ENCODE measurements around the gene MGAT4B. TPM values are rescaled to one million over a fixed set of nuclear protein-coding genes. Genes with fewer than 3 reads are reported as not detected.

Gene MGAT4B
- polyA plus RNA-seq, 2 of the 4 experiments (the other 2 are of a cell fraction), result 57.4 to 166 TPM

DNA sequence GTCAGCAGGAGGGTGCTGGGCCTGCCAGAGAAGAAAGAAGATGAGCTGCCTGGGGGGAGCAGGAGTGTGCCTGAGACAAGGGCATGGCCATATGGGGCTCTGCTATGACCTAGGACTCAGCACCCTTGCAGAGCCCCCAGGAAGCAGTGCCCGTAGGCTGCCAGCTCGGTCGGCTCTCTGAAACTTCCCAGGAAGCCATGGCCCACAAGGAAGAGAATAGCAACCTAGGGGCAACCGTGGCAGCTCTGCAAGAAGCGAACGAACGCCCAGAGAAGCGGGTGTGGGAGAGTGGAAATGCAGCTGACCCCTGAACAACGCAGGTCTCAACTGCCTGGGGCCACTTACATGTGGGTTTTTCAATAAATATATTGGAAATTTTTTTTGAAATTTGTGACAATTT lies 23.5 kb downstream of the MGAT4B start:
- H3K4me3 ChIP-seq, result no peak overlapping the region
- TF ChIP-seq ZNF302 (CRISPR knock-in tag; IDR thresholded peaks at IDR 0.05), result no peak
- no peak for TF ChIP-seq NFE2L2 (conservative IDR thresholded peaks at IDR 0.05; ENCODE audit: low read length)
- TF ChIP-seq JUN (IDR thresholded peaks at IDR 0.05), result no peak
- TF ChIP-seq RCOR1 (IDR thresholded peaks at IDR 0.05; ENCODE audit: low read depth, low read length), result no peak
- TF ChIP-seq CHD2 (IDR thresholded peaks at IDR 0.05; ENCODE audit: low read length, partially characterized antibody), result no peak
- no peak for TF ChIP-seq CBX8 (IDR thresholded peaks at IDR 0.05)
- no peak for TF ChIP-seq HES2 (IDR thresholded peaks at IDR 0.05)
- TF ChIP-seq SREBF2 (IDR thresholded peaks at IDR 0.05), result no peak
- TF ChIP-seq MAFK (IDR thresholded peaks at IDR 0.05; ENCODE audit: partially characterized antibody), result no peak
- no peak for TF ChIP-seq HEYL (CRISPR knock-in tag; IDR thresholded peaks at IDR 0.05)
- TF ChIP-seq EHMT2 (IDR thresholded peaks at IDR 0.05; ENCODE audit: low read depth), result no peak
- TF ChIP-seq BCL3 (IDR thresholded peaks at IDR 0.05), result no peak
- ATAC-seq (no peak; a peak in 1 of 6 replicates), FAIRE-seq (no peak), DNase-seq (ENCODE audit: low read depth in 1 of 2, low spot score in 1 of 2) (no peak)
- H3K9me3 ChIP-seq, result no peaks in the 10 kb centered on the region
- ChIA-PET POLR2A (interaction anchor here (0.7 kb wide), 1 partner anchor 13 kb away, joined by 3 read pairs; no protein-coding TSS in a partner anchor), CTCF (interaction anchor here (0.7 to 9.3 kb wide), 5 partner anchors 13 to 225 kb away, joined by 3 to 68 read pairs (median 10); partner anchors contain the start of gene LTC4S)
- no peaks in the 10 kb centered on the region for H3K4me1 ChIP-seq
- no peak overlapping the region for H3K27ac ChIP-seq
- no peak overlapping the region for H3K4me2 ChIP-seq
- WGBS (ENCODE audit: missing lambda C conversion rate), result 94% methylated on average over 9 of the region's 9 CpGs

DNA sequence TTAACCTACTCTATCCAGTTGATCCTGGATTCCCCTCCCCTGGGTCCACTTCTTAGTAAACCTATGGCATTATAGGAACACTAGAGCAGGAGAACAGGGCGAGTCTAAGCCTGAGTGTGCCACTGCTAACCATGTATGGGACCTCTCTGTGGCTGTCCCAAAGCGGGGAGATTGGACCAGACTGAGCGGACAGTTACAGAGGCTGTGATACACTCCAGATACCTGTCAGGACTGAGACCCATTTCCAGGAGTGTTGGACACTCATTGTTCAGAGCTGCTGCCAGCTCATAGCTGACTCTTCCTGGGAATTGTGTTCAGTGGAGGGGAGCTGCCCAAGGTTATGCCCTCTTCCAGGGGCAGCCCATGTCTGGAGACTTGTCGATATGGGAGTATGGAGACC lies 24.8 kb downstream of the MGAT4B start:
- ATAC-seq (no peak), DNase-seq (ENCODE audit: low read depth in 1 of 2, low spot score in 1 of 2) (no peak), FAIRE-seq (no peak)
- WGBS (ENCODE audit: missing lambda C conversion rate), result 91% methylated on average over 4 of the region's 4 CpGs
- H3K4me1 ChIP-seq, result no peaks in the 10 kb centered on the region
- ChIA-PET CTCF (interaction anchor here (1.0 to 9.3 kb wide), 6 partner anchors 11 to 22 kb away, joined by 3 to 68 read pairs (median 3); partner anchors contain the start of gene LTC4S), POLR2A (no interaction called here)
- H3K9me3 ChIP-seq, result no peaks in the 10 kb centered on the region
- TF ChIP-seq NR3C1 (IDR thresholded peaks at IDR 0.05) (no peak), ZSCAN20 (CRISPR knock-in tag; IDR thresholded peaks at IDR 0.05) (no peak), RARB (CRISPR knock-in tag; IDR thresholded peaks at IDR 0.05) (no peak), HOXB13 (CRISPR knock-in tag; IDR thresholded peaks at IDR 0.05; ENCODE audit: low read depth) (no peak)
- no peak overlapping the region for H3K27ac ChIP-seq
- H3K4me2 ChIP-seq, result no peak overlapping the region
- H3K4me3 ChIP-seq, result no peak overlapping the region

GRCh38 chr5:179780362-179780761 lies 26.3 kb downstream of the MGAT4B start:
- WGBS (ENCODE audit: missing lambda C conversion rate), result 91% methylated on average over 7 of the region's 7 CpGs
- Histone ChIP-seq H3K27ac (no peak overlapping the region), H3K9me3 (no peaks in the 10 kb centered on the region), H3K4me1 (no peaks in the 10 kb centered on the region), H3K4me3 (no peak overlapping the region), H3K4me2 (no peak overlapping the region)
- CTCF ChIA-PET, result interaction anchor here (0.8 to 9.3 kb wide), 6 partner anchors 12 to 37 kb away, joined by 3 to 68 read pairs (median 8); partner anchors contain the start of gene LTC4S
- FAIRE-seq (no peak), ATAC-seq (no peak), DNase-seq (ENCODE audit: low read depth in 1 of 2, low spot score in 1 of 2) (no peak)
- POLR2A ChIA-PET, result no interaction called here
- TF ChIP-seq ZFP36 (IDR thresholded peaks at IDR 0.05; ENCODE audit: borderline replicate concordance, partially characterized antibody) (no peak), HOXB13 (CRISPR knock-in tag; IDR thresholded peaks at IDR 0.05; ENCODE audit: low read depth) (no peak), CBX2 (IDR thresholded peaks at IDR 0.05; ENCODE audit: borderline replicate concordance, low read depth) (no peak), CHD4 (IDR thresholded peaks at IDR 0.05; ENCODE audit: borderline replicate concordance) (no peak), ZC3H11A (IDR thresholded peaks at IDR 0.05) (no peak), USF2 (IDR thresholded peaks at IDR 0.05) (no peak), FOXS1 (CRISPR knock-in tag; IDR thresholded peaks at IDR 0.05) (no peak), FOSB (CRISPR knock-in tag; IDR thresholded peaks at IDR 0.05) (no peak), SREBF2 (IDR thresholded peaks at IDR 0.05) (no peak), NR3C1 (IDR thresholded peaks at IDR 0.05) (no peak), POLR2AphosphoS2 (conservative IDR thresholded peaks at IDR 0.05; ENCODE audit: low read length) (no peak), KDM5A (IDR thresholded peaks at IDR 0.05) (no peak), TP53 (CRISPR knock-in tag; IDR thresholded peaks at IDR 0.05) (no peak), CEBPB (IDR thresholded peaks at IDR 0.05) (no peak)
- TF ChIP-seq, protein P1, sequence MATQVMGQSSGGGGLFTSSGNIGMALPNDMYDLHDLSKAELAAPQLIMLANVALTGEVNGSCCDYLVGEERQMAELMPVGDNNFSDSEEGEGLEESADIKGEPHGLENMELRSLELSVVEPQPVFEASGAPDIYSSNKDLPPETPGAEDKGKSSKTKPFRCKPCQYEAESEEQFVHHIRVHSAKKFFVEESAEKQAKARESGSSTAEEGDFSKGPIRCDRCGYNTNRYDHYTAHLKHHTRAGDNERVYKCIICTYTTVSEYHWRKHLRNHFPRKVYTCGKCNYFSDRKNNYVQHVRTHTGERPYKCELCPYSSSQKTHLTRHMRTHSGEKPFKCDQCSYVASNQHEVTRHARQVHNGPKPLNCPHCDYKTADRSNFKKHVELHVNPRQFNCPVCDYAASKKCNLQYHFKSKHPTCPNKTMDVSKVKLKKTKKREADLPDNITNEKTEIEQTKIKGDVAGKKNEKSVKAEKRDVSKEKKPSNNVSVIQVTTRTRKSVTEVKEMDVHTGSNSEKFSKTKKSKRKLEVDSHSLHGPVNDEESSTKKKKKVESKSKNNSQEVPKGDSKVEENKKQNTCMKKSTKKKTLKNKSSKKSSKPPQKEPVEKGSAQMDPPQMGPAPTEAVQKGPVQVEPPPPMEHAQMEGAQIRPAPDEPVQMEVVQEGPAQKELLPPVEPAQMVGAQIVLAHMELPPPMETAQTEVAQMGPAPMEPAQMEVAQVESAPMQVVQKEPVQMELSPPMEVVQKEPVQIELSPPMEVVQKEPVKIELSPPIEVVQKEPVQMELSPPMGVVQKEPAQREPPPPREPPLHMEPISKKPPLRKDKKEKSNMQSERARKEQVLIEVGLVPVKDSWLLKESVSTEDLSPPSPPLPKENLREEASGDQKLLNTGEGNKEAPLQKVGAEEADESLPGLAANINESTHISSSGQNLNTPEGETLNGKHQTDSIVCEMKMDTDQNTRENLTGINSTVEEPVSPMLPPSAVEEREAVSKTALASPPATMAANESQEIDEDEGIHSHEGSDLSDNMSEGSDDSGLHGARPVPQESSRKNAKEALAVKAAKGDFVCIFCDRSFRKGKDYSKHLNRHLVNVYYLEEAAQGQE (IDR thresholded peaks at IDR 0.05), result no peak
